Astrocyte (in vitro differentiated cells and primary cell): ENCODE measurements around the gene RPS6KA3. TPM values are rescaled to one million over a fixed set of nuclear protein-coding genes. Genes with fewer than 3 reads are reported as not detected.

Experiments
- DNase-seq: peaks from one replicate; pipeline ENCODE4 v3.0.0-alpha.2; 2010; ENCODE audit warnings: low read depth
- FAIRE-seq: peaks from 2 replicates; lab custom pipeline; 2011; peaks lifted over from hg19 to GRCh38; lab: Jason Lieb, UNC
- H2AFZ ChIP-seq: 2 replicates; pipeline ENCODE4 v1.6.0; 2012; ENCODE audit warnings: low read depth, low read length, inconsistent platforms
- H3K27ac ChIP-seq: 2 replicates; pipeline ENCODE4 v1.5.1; 2011; ENCODE audit warnings: low read depth, low read length, inconsistent platforms
- H3K27me3 ChIP-seq: 2 replicates; pipeline ENCODE4 v1.6.0; 2011; ENCODE audit warnings: low read length, inconsistent platforms; ENCODE audit not compliant: insufficient read depth
- H3K36me3 ChIP-seq: 2 replicates; pipeline ENCODE4 v1.5.1; 2011; ENCODE audit warnings: low read length, inconsistent platforms; ENCODE audit not compliant: insufficient read depth
- H3K4me1 ChIP-seq: 2 replicates; pipeline ENCODE4 v1.5.1; 2011; ENCODE audit warnings: low read length, inconsistent platforms; ENCODE audit not compliant: insufficient read depth
- H3K4me2 ChIP-seq: 2 replicates; pipeline ENCODE4 v1.6.0; 2012; ENCODE audit warnings: low read length, inconsistent platforms
- H3K4me3 ChIP-seq: 2 replicates; pipeline ENCODE4 v1.5.1; 2011; ENCODE audit warnings: low read depth, mild to moderate bottlenecking, low read length, inconsistent platforms; ENCODE audit not compliant: insufficient read depth
- H3K79me2 ChIP-seq: 2 replicates; pipeline ENCODE4 v1.6.0; 2012; ENCODE audit warnings: mild to moderate bottlenecking, low read length, inconsistent platforms; ENCODE audit not compliant: insufficient read depth
- H3K9ac ChIP-seq: 2 replicates; pipeline ENCODE4 v1.6.0; 2012; ENCODE audit warnings: mild to moderate bottlenecking, low read length, inconsistent platforms
- H3K9me3 ChIP-seq: 2 replicates; pipeline ENCODE4 v1.5.1; 2012; ENCODE audit warnings: low read depth, mild to moderate bottlenecking, low read length, inconsistent platforms; ENCODE audit not compliant: insufficient read depth
- H4K20me1 ChIP-seq: 2 replicates; pipeline ENCODE4 v1.6.0; 2012; ENCODE audit warnings: low read length, inconsistent platforms; ENCODE audit not compliant: insufficient read depth
- H3K27ac Mint-ChIP-seq: one replicate; pipeline ENCODE4 v1.8.0; 2021; ENCODE audit warnings: mild to moderate bottlenecking, mixed read lengths; ENCODE audit not compliant: unreplicated experiment
- H3K27me3 Mint-ChIP-seq: one replicate; pipeline ENCODE4 v1.8.0; 2021; ENCODE audit warnings: low read depth, mixed read lengths; ENCODE audit not compliant: unreplicated experiment
- H3K36me3 Mint-ChIP-seq: one replicate; pipeline ENCODE4 v1.8.0; 2021; ENCODE audit warnings: low read depth, mixed read lengths; ENCODE audit not compliant: unreplicated experiment
- H3K4me1 Mint-ChIP-seq: one replicate; pipeline ENCODE4 v1.8.0; 2021; ENCODE audit warnings: low read depth, mixed read lengths; ENCODE audit not compliant: unreplicated experiment
- H3K4me3 Mint-ChIP-seq: one replicate; pipeline ENCODE4 v1.8.0; 2021; ENCODE audit warnings: mild to moderate bottlenecking, moderate library complexity, mixed read lengths; ENCODE audit not compliant: unreplicated experiment
- H3K9me3 Mint-ChIP-seq: one replicate; pipeline ENCODE4 v1.8.0; 2021; ENCODE audit warnings: mild to moderate bottlenecking, mixed read lengths; ENCODE audit not compliant: unreplicated experiment
- EZH2 ChIP-seq: IDR thresholded peaks from 2 replicates; pipeline ENCODE4 v1.6.1; 2012; ENCODE audit warnings: mild to moderate bottlenecking, low read length, inconsistent platforms; ENCODE audit not compliant: insufficient read depth
- total RNA-seq: library from RNA; stranded (reverse); gene quantifications from 2 replicates; pipeline ENCODE4 v1.2.1, GENCODE V29; 2021
- TF ChIP-seq, protein P1 (sequence below): IDR thresholded peaks from 2 replicates; pipeline ENCODE4 v1.5.1; 2011; ENCODE audit warnings: low read depth, mild to moderate bottlenecking, inconsistent platforms, low read length, moderate library complexity; ENCODE audit not compliant: insufficient read depth

The RPS6KA3 gene
- total RNA-seq, 1 donor from 2014 or later, result 34.3 TPM

DNA sequence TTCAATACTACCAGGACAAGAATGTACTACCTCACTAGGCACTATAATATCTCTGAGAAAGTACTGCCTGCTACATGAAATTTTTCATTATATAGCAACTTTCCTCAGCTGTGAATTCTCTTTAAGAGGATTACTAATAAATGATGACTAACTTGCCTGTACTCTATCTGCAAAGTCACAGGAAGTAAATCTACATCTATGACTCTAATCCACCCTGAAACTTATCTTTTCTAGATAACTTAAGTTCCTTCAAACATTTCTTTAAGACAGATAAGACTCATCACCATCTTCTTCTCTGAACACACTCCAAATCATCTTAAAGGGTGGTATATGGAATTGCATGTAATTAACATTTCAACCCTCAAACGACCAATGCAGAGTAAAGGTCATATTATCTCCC lies 28.8 kb downstream of the RPS6KA3 start:
- Histone ChIP-seq H3K4me3 (no peak overlapping the region), H3K27me3 (no peaks in the 10 kb centered on the region), H3K36me3 (no peaks in the 10 kb centered on the region), H3K79me2 (peaks cover 39% of the 10 kb centered on the region), H2AFZ (no peak overlapping the region), H3K4me1 (peaks cover 2% of the 10 kb centered on the region), H3K9me3 (no peaks in the 10 kb centered on the region), H3K4me2 (peak overlapping the region; percentile 22), H4K20me1 (no peaks in the 10 kb centered on the region), H3K27ac (no peak overlapping the region), H3K9ac (no peak overlapping the region)
- TF ChIP-seq, protein P1, sequence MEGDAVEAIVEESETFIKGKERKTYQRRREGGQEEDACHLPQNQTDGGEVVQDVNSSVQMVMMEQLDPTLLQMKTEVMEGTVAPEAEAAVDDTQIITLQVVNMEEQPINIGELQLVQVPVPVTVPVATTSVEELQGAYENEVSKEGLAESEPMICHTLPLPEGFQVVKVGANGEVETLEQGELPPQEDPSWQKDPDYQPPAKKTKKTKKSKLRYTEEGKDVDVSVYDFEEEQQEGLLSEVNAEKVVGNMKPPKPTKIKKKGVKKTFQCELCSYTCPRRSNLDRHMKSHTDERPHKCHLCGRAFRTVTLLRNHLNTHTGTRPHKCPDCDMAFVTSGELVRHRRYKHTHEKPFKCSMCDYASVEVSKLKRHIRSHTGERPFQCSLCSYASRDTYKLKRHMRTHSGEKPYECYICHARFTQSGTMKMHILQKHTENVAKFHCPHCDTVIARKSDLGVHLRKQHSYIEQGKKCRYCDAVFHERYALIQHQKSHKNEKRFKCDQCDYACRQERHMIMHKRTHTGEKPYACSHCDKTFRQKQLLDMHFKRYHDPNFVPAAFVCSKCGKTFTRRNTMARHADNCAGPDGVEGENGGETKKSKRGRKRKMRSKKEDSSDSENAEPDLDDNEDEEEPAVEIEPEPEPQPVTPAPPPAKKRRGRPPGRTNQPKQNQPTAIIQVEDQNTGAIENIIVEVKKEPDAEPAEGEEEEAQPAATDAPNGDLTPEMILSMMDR, result no peak
- TF ChIP-seq EZH2, result no peak
- Mint-ChIP-seq H3K36me3 (no peaks in the 10 kb centered on the region), H3K9me3 (no peaks in the 10 kb centered on the region), H3K4me1 (peaks cover 8% of the 10 kb centered on the region), H3K27ac (no peak overlapping the region), H3K4me3 (no peak overlapping the region), H3K27me3 (no peaks in the 10 kb centered on the region)
- FAIRE-seq, result no peak
- DNase-seq, result peak; percentile 24

DNA sequence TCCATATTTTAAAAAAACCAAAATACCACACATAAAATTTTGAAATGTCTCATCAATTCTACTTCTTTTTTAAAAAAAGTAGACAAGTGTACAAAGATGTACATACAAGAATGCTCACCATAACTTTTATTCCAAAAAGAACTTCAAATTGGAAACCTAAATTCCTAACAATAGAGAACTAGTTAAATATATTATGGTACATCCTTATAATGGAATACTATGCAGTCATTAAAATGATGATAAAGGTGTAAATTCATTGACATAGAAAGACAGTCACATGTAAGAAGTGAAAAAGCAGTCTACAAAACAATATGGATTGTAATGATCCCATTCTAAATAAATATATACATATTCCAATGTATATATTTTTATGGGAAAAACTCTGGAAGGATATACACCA lies 31.0 kb downstream of the RPS6KA3 start:
- FAIRE-seq, result peak; percentile 87
- TF ChIP-seq, protein P1, result no peak
- no peak for TF ChIP-seq EZH2
- H3K36me3 ChIP-seq, result no peaks in the 10 kb centered on the region
- H3K27me3 Mint-ChIP-seq, result no peaks in the 10 kb centered on the region
- peaks cover 8% of the 10 kb centered on the region for H3K4me1 Mint-ChIP-seq
- H3K4me3 ChIP-seq, result no peak overlapping the region
- no peaks in the 10 kb centered on the region for H3K27me3 ChIP-seq
- H3K4me3 Mint-ChIP-seq, result no peak overlapping the region
- H3K9ac ChIP-seq, result no peak overlapping the region
- no peaks in the 10 kb centered on the region for H3K9me3 Mint-ChIP-seq
- peaks cover 1% of the 10 kb centered on the region for H3K36me3 Mint-ChIP-seq
- no peak overlapping the region for H3K27ac ChIP-seq
- peaks cover 23% of the 10 kb centered on the region for H3K79me2 ChIP-seq
- no peaks in the 10 kb centered on the region for H4K20me1 ChIP-seq
- no peak for DNase-seq
- H3K27ac Mint-ChIP-seq, result no peak overlapping the region
- no peak overlapping the region for H3K4me2 ChIP-seq
- H3K9me3 ChIP-seq, result no peaks in the 10 kb centered on the region
- no peak overlapping the region for H2AFZ ChIP-seq
- peaks cover 2% of the 10 kb centered on the region for H3K4me1 ChIP-seq

DNA sequence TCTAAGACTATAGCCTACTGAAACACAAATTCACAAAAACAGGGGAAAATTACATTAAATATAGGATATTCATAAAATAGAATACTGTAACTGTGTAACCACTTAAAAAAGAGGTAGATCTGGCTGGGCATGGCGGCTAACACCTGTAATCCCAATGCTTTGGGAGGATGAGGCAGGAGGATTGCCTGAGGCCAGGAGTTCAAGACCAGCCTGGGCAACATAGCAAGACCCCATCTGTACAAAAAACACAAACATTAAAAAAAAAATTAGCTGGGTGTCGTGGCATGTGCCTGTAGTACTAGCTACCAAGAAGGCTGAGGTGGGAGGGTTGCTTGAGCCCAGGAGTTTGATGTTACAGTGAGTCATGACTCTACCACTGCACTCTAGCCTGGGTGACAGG lies 33.4 kb downstream of the RPS6KA3 start:
- Histone ChIP-seq H3K79me2 (peaks cover 15% of the 10 kb centered on the region), H3K36me3 (no peaks in the 10 kb centered on the region)
- FAIRE-seq, result no peak

More for the DNA sequence above, 33.4 kb downstream of the RPS6KA3 start:
- Histone ChIP-seq H3K9me3 (no peaks in the 10 kb centered on the region), H2AFZ (no peak overlapping the region), H4K20me1 (no peaks in the 10 kb centered on the region), H3K4me3 (no peak overlapping the region), H3K27ac (no peak overlapping the region), H3K27me3 (no peaks in the 10 kb centered on the region), H3K9ac (no peak overlapping the region), H3K4me1 (peaks cover 2% of the 10 kb centered on the region), H3K4me2 (no peak overlapping the region)
- Mint-ChIP-seq H3K4me3 (no peak overlapping the region), H3K27ac (no peak overlapping the region), H3K36me3 (peaks cover 6% of the 10 kb centered on the region), H3K9me3 (no peaks in the 10 kb centered on the region), H3K27me3 (no peaks in the 10 kb centered on the region), H3K4me1 (peaks cover 8% of the 10 kb centered on the region)
- no peak for DNase-seq
- no peak for TF ChIP-seq EZH2
- TF ChIP-seq, protein P1, result no peak
